GM19372 (cell line): ENCODE measurements around the gene BICD1.

ENCODE experiments used
- ATAC-seq: cut with Tn5 transposase; IDR thresholded peaks from one replicate; pipeline ENCODE4 v1.9.1; 2021; ENCODE audit warnings: mild to moderate bottlenecking, low read depth, moderate library complexity; ENCODE audit not compliant: unreplicated experiment

BICD1 gene

GRCh38 chr12:32312049-32312670 lies 205.5 kb downstream of the BICD1 start:
- ATAC-seq = no peak

- no peak for ATAC-seq
Observed at GRCh38 chr12:32322354-32322753, 215.7 kb downstream of the BICD1 start.

GRCh38 chr12:32331133-32331532 lies 224.5 kb downstream of the BICD1 start:
- no peak for ATAC-seq

- ATAC-seq = no peak
Observed at GRCh38 chr12:32332446-32332845, 225.8 kb downstream of the BICD1 start.

GRCh38 chr12:32334371-32334777 lies 227.7 kb downstream of the BICD1 start:
- ATAC-seq = no peak

- no peak for ATAC-seq
Observed at GRCh38 chr12:32336261-32336660, 229.6 kb downstream of the BICD1 start.

- no peak for ATAC-seq
Observed at GRCh38 chr12:32343496-32343895, 236.8 kb downstream of the BICD1 start.

GRCh38 chr12:32344047-32344446 lies 237.4 kb downstream of the BICD1 start:
- no peak for ATAC-seq

GRCh38 chr12:32353540-32353939 lies 246.9 kb downstream of the BICD1 start:
- no peak for ATAC-seq

GRCh38 chr12:32357601-32358249 lies 251.1 kb downstream of the BICD1 start:
- ATAC-seq = no peak

GRCh38 chr12:32360956-32361355 lies 254.3 kb downstream of the BICD1 start:
- no peak for ATAC-seq

GRCh38 chr12:32362892-32363291 lies 256.2 kb downstream of the BICD1 start:
- ATAC-seq = no peak

- ATAC-seq = no peak
Observed at GRCh38 chr12:32365473-32366064, 258.9 kb downstream of the BICD1 start.

- ATAC-seq = no peak
Observed at GRCh38 chr12:32366714-32367113, 260.1 kb downstream of the BICD1 start.

- ATAC-seq = no peak
Observed at GRCh38 chr12:32367381-32367780, 260.7 kb downstream of the BICD1 start.

GRCh38 chr12:32369202-32369601 lies 262.6 kb downstream of the BICD1 start:
- no peak for ATAC-seq

- ATAC-seq = no peak
Observed at GRCh38 chr12:32377344-32378055, 270.9 kb downstream of the BICD1 start.

- no peak for ATAC-seq
Observed at GRCh38 chr12:32379213-32379612, 272.6 kb downstream of the BICD1 start.

GRCh38 chr12:32379667-32380066 lies 273.0 kb downstream of the BICD1 start:
- ATAC-seq = no peak

GRCh38 chr12:32382226-32382625 lies 275.6 kb downstream of the BICD1 start:
- no peak for ATAC-seq

GRCh38 chr12:32390572-32391219 lies 284.0 kb downstream of the BICD1 start:
- no peak for ATAC-seq
